ENCODE data around the gene ZNF700. TPM values are rescaled to one million over a fixed set of nuclear protein-coding genes. Genes with fewer than 3 reads are reported as not detected.
"Not testable (repeated sequence)": the region's sequence is repeated elsewhere in the genome, so short reads cannot be mapped to it uniquely, and the experiment has no call there.

The ZNF700 gene
- polyA plus RNA-seq (ENCODE audit: insufficient read length in 12 of 12): 10 to 100 TPM in 4 of 12 donors, 1 to 10 TPM in 7, not detected in 1; 4.3 to 14.4 (median 8.1) TPM
- long read RNA-seq, donor 1, transcript ZNF700-201 (4 exons, 2,882 nt): major isoform, 6 of 8 reads
- long read RNA-seq, donor 1, partial matches to known transcripts: 0 of 8 reads
- long read RNA-seq, donor 1, other reads (novel, unspliced or antisense): 0 of 8 reads
- long read RNA-seq, donor 2, partial matches to known transcripts: 0 of 1 reads
- long read RNA-seq, donor 2, other reads (novel, unspliced or antisense): 0 of 1 reads
- long read RNA-seq, donor 3, partial matches to known transcripts: 0 of 1 reads
- long read RNA-seq, donor 3, other reads (novel, unspliced or antisense): 0 of 1 reads
- long read RNA-seq, donor 4, partial matches to known transcripts: 0 of 1 reads
- long read RNA-seq, donor 4, other reads (novel, unspliced or antisense): 0 of 1 reads
- long read RNA-seq, donor 5: 0 reads
- long read RNA-seq, donor 6: 0 reads
- long read RNA-seq, donor 7: 0 reads
- long read RNA-seq, donor 8: 0 reads
- long read RNA-seq, donor 9, partial matches to known transcripts: 0 of 3 reads
- long read RNA-seq, donor 9, other reads (novel, unspliced or antisense): 0 of 3 reads
- long read RNA-seq, donor 10, partial matches to known transcripts: 0 of 1 reads
- long read RNA-seq, donor 10, other reads (novel, unspliced or antisense): 0 of 1 reads
- long read RNA-seq, donor 11: 0 reads

DNA sequence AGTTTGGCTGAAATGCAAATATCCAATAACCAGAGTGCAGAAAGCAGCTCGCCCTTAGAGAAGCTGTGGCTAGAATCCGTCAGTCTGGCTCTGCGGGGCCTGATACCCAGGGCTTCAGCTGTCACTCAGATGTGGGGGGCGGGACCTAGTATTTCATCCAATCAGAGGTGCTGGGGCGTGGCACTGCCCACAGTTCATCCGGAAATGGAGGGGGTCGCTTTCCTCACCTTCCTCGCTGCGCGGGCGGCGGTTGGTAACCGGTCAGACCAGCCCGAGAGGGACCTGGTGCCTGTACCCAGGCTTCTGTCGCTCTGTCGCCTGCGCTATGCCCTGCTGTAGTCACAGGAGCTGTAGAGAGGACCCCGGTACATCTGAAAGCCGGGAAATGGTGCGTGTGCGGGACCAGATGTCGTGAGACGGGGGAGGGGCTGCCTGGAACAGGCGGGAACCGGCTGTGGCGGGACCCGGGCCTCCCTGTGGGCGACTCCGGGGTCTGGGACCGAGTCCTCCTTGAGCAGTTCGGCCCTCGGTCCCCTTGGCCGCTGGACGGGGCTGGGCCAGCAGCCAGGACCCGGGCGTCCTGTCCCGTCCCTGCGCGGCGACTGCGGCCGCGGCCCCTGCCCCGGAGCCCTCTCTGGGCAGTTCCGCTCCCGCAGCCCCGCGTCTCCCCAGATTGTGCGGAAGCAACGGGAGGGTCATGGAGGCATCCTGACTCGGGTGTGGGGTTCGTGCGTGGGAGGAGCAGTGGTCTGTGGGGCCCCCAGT lies at the start of gene ZNF700:
Gene ZNF700 (plus strand): TSS at position 222 of the 765 bp plus-strand sequence. CDS start 104 bp downstream, at position 326.
- DNase-seq: peak; percentile 95

DNA sequence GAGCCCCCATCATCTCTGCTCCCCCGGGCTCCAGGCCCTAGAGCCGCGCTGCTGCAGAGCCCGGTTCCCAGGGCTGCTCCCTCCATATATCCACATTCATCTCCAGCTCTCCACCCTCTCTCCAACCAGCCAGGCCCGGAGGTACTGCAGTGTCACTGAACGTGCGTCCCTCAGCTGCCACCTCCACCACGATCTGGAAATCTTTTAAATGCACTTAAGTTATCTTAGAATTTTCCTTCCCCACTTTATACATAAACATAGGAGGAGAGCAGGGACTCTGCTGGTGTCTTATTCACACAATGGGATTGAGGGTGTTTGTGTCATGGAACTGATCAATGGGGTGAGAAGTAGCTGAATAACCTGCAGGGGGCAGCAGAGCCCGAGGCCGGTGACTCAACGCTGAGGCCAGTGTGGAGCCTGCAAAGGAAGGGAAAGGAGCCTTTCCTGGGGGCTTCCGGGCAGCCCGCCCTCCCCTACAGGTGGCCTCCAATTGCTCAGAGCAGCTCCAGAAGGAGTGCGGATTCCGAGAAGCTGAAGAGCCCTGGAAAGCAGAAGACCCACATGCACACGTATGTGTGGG lies 45.1 kb upstream of the ZNF700 start:
- not testable (repeated sequence) for DNase-seq

GRCh38 chr19:11880598-11880997 lies 44.3 kb upstream of the ZNF700 start:
- no peak for DNase-seq

DNA sequence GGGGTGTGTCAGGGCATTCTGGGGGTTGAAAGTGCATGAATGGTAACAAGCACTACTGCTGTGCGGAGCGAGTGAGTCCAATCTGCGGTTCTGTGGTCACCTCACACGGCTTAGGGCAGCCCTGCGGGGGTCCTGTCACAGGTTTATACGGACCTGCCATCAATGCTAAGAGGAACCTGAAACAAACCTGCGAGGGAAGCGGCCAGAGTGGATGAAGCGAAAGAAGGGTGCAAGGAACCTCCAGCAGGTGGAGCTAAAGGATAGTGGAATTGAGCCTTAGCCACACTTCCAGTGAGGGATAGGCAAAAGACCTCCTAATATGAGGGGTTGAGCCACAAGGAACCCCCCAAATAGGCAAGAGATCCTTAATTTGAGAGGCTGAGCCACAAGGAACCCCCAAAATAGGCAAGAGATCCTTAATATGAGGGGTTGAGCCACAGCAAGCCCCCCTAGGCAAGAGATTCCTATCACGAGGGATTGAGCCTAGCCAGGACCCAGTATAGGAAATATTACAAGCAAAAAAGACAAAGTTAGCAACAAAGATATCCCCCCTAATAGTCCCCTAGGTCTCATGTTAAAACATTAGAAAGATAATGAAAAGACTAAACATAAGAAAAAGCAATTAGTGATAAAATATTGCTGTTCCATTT lies 43.6 kb upstream of the ZNF700 start:
- DNase-seq: peak; percentile 48

GRCh38 chr19:11882606-11883005 lies 42.3 kb upstream of the ZNF700 start:
- no peak for DNase-seq

DNA sequence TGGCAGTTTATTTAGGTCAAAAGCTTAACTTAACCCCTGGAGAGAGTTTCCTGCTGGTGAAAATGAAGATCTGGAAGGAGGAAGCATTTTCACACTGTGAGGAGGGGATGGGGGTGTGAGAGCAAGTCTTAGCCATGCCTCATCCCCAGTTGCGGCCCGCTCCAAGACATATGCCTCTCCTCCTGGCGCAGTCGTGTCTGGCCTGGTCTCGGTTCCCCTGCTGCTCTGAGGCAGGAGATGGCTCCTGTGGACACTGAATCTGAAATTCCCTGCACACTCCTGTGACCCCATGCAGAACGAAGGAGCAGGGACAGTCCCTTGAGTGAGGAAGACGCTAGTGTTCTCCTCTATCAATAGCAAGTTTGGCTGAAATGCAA lies 37.7 kb upstream of the ZNF700 start:
- no peak for DNase-seq

GRCh38 chr19:11887611-11888531 lies 37.0 kb upstream of the ZNF700 start, which contains the start of gene ZNF69:
TSS of gene ZNF69 (plus strand) at chr19:11887782. CDS start at chr19:11887924, 142 bp downstream.
- peak; percentile 77 for DNase-seq

DNA sequence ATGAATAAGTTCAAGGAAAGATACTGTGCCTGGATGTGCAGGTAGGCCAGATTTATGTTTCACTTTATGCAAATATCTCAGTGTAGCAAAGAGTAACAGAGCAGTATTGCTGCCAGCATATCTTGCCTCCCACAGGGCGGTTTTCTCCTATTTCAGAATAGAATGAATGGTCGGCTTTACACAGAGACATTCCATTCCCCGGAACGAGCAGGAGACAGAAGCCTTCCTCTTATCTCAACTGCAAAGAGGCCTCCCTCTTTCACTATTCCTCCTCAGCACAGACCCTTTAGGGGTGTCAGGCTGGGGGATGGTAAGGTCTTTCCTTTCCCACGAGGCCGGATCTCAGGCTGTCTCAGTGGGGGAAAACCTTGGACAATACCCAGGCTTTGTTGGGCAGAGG lies 35.0 kb upstream of the ZNF700 start:
- not testable (repeated sequence) for DNase-seq

DNA sequence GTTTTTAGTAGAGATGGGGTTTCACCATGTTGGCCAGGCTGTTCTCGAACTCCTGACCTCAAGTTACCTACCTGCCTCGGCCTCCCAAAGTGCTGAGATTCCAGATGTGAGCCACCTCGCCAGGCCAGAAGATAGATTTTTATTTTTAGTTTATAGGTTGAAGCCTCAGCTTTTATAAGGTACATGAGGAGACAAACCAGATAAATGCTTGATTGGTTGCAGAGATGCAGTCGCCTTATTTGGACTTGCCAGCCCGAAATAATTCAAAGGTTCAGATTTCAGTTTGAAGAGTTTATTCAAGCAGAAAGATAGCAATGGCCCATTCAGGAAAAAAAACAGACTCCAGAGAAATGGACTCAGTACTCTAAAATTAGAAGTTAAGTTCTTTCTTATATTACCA lies 34.3 kb upstream of the ZNF700 start:
- no peak for DNase-seq

DNA sequence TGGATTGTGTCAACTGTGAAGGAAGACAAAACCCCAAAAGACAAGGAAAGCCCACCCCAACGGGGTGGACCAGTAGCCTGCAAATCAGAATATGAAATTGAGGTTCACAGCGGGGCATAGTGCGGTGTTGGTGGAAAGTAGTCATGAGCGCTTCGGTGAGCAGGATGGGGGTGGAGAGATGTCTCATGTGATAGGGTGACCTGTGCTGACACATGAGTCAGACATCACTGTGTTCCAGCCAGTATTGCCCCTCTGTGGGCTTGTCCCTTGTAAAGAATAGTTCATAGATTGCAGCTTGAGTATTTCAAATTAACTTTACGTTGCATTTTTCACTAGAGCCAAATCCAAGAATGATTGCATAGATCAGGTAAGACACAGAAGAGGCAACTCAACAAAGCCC lies 30.1 kb upstream of the ZNF700 start:
- no peak for DNase-seq

DNA sequence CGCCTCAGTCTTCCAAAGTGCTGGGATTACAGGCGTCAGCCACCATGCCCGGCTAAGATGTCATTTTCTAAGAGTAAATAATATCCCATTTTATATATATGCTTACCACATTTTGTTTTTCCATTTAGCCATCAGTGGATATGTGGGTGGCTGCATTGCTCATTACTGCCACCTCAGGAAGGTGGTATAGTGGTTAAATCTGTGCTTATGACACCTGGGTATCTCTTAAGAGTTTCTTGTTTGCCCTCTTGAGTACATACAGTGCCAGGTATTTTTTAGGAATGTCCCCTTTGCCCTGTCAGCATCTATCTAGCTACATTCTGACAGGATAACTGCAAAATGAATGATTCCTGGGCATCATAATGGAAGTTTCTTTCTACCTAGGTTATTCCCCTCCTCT lies 22.7 kb upstream of the ZNF700 start:
- DNase-seq: no peak

GRCh38 chr19:11905928-11906327 lies 19.0 kb upstream of the ZNF700 start:
- DNase-seq: no peak

GRCh38 chr19:11911937-11912336 lies 13.0 kb upstream of the ZNF700 start:
- DNase-seq: not testable (repeated sequence)

DNA sequence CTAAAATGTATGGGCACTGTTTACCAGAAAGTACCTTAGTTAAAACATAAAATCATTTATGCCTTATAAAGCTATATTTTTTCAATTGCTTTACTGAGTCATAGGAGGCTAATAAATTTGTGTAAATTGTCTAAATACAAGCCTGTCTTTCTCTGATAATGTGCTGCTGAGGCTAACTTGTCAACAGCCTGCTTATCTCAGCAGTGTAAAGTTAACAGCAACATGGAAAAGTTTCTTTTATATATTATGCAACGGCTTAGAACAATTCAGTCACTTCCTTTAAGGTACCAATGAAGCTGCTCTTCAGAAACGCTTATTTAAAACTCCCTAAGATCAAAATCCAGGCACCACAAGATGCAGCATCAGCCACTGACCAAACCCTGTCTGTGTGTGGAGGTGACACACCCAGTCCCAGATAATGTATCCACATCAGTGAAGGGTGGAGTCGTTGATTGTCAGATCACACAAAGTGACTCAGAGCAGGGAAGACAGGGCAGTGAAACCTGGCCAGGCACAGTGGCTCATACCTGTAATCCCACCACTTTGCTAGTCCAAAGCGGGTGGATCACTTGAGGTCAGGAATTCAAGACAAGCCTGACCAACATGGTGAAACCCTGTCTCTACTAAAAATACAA lies 10.4 kb upstream of the ZNF700 start:
- not testable (repeated sequence) for DNase-seq

DNA sequence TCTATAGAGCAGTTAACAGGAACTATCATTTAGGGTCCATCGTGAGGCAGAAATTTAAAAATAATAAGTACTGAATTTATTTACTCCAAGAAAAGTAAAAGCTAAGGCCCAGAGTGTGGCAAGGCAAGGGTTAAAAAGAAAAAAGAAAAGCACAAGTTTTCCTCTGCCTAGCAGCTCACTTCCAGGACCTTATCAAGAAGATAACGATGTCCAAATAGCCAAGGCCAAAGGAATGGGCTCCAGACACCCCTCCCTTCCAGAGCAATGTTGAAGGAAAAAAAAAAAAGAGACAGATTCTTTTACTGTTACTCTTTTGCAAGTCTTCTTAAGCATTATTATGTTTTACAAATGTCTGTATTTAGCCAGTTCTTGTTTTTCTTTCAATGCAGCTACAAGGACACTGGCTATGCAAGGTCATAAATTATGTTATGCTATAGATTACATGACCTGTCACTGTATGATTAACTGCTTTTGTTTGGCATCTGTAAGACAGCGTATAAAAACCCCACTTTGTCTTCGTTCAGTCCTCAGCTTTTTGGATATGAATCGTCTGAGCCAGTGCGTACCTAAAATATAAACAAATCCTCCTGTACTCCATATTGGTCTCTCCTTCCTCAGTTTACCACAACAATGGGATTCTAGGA lies 2.9 kb upstream of the ZNF700 start:
- DNase-seq: no peak

DNA sequence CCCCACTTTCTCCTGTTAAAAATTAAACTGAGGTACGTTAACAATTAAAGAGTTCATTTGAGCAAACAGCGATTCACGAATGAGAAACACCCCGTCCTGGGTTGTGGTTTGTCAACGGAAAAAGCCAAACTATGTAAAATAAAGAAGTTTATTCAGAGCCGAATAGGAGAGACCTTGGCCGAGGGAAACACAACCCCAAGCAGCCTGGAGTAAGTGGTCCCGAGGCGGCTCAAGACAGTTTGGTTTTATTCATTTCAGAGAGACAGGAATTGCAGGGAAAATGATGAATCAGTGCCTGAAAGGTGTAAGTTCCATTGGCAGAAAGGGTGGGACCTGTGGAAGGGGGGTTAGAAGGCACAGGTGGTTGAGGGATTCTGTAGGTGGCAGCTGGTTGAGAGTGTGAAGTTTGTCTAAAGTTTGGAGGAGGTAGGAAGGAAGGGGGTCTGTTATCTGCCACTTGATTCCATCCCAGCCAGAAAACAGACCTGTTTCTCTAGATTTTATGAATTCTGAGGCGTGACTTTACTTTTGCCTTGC lies 812 bp downstream of the ZNF700 start:
- DNase-seq: not testable (repeated sequence)

DNA sequence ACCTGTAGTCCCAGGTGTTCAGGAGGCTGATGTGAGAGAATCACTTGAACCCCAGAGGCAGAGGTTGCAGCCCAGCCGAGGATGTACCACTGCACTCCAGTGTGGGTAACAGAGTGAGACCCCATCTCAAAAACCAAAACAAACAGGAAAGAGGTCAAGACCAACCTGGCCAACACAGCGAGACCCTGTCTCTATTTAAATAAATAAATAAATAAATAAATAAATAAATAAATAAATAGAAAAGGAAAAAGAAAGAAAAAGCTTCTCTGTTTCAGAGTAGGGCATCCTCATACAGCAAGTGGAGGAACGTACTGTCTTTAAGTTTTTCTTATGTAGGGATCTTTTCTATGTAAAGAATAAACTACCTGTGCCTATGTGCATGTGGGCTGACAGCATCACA lies 2.3 kb downstream of the ZNF700 start:
- no peak for DNase-seq

- DNase-seq: no peak
These were observed 6.1 kb downstream of the ZNF700 start for GRCh38 chr19:11931051-11931450.

GRCh38 chr19:11931513-11931912 lies 6.6 kb downstream of the ZNF700 start:
- DNase-seq: no peak
